ENCODE data around the gene MCRS1. TPM values are rescaled to one million over a fixed set of nuclear protein-coding genes. Genes with fewer than 3 reads are reported as not detected.

Gene MCRS1
- polyA plus RNA-seq, 3 donors: 50.3 to 88.8 (median 52.3) TPM

DNA sequence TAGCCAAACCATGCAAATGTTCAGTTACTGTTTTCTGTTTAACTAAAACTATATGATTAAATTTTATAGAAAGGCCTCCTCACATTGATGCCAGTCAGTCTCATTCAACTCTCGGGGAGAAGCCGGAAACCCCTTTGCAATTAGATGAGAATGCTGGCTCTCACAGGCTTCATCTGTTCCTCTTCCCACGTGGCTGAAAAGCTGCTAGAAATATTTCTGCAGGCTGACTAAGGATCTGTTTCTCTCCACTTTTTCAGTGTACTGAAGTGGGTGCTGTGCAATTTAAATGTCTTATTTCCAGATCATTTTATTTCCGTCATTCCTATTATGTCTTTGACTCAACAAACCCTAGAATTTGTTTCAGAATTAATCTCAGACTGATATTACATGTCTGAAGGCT is 46.6 kb downstream of the MCRS1 start:
- no peak overlapping the region for H3K4me2 ChIP-seq (replicated peaks; ENCODE audit: extremely low read depth, low read length, poor library complexity, severe bottlenecking)
- H3K4me1 Mint-ChIP-seq: no peaks in the 10 kb centered on the region
- H3K9ac ChIP-seq (ENCODE audit: insufficient read depth, low read length, poor library complexity, severe bottlenecking): no peak overlapping the region
- no peaks in the 10 kb centered on the region for H3K4me1 ChIP-seq (ENCODE audit: control insufficient read depth in 1 of 2, insufficient read depth in 2 of 2, low read length in 2 of 2)
- H3K4me3 ChIP-seq (replicated peaks in 1 of 3; ENCODE audit: low read depth in 2 of 3, low read length in 3 of 3): no peak overlapping the region
- no peak overlapping the region for H3K4me3 Mint-ChIP-seq
- no peaks in the 10 kb centered on the region for H3K79me2 ChIP-seq (ENCODE audit: insufficient read depth, low read length)
- no peaks in the 10 kb centered on the region for H3K9me3 Mint-ChIP-seq
- no peak overlapping the region for H2AFZ ChIP-seq (ENCODE audit: insufficient read depth, low read depth, low read length, poor library complexity, severe bottlenecking)
- no peaks in the 10 kb centered on the region for H4K20me1 ChIP-seq (ENCODE audit: insufficient read depth, low read length)
- peaks cover 6 to 15% of the 10 kb centered on the region in 2 donors for H3K36me3 ChIP-seq (replicated peaks in 1 of 2; ENCODE audit: control insufficient read depth in 1 of 2, insufficient read depth in 2 of 2, low read length in 2 of 2)
- no peaks in the 10 kb centered on the region for H3K27me3 Mint-ChIP-seq (ENCODE audit: low read depth in 3 of 3)
- no peaks in the 10 kb centered on the region for H3K27me3 ChIP-seq (ENCODE audit: control insufficient read depth in 2 of 2, insufficient read depth in 2 of 2, low read length in 2 of 2)
- peaks cover 15 to 21% of the 10 kb centered on the region in 2 donors for H3K36me3 Mint-ChIP-seq
- no peaks in the 10 kb centered on the region for H3K9me3 ChIP-seq (replicated peaks in 1 of 2; ENCODE audit: control insufficient read depth in 1 of 2, insufficient read depth in 1 of 2, low read length in 2 of 2)
- no peak for DNase-seq
- WGBS (ENCODE audit: insufficient coverage): no CpG with 5 or more reads among the region's 4 CpGs
- intact Hi-C loops (cut with micrococcal nuclease): no loop called here
- no peak overlapping the region for H3K27ac Mint-ChIP-seq
- TF ChIP-seq, protein P1, sequence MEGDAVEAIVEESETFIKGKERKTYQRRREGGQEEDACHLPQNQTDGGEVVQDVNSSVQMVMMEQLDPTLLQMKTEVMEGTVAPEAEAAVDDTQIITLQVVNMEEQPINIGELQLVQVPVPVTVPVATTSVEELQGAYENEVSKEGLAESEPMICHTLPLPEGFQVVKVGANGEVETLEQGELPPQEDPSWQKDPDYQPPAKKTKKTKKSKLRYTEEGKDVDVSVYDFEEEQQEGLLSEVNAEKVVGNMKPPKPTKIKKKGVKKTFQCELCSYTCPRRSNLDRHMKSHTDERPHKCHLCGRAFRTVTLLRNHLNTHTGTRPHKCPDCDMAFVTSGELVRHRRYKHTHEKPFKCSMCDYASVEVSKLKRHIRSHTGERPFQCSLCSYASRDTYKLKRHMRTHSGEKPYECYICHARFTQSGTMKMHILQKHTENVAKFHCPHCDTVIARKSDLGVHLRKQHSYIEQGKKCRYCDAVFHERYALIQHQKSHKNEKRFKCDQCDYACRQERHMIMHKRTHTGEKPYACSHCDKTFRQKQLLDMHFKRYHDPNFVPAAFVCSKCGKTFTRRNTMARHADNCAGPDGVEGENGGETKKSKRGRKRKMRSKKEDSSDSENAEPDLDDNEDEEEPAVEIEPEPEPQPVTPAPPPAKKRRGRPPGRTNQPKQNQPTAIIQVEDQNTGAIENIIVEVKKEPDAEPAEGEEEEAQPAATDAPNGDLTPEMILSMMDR (IDR thresholded peaks at IDR 0.05): no peak
- no peak overlapping the region for H3K27ac ChIP-seq (ENCODE audit: low read depth in 1 of 2, low read length in 2 of 2)

DNA sequence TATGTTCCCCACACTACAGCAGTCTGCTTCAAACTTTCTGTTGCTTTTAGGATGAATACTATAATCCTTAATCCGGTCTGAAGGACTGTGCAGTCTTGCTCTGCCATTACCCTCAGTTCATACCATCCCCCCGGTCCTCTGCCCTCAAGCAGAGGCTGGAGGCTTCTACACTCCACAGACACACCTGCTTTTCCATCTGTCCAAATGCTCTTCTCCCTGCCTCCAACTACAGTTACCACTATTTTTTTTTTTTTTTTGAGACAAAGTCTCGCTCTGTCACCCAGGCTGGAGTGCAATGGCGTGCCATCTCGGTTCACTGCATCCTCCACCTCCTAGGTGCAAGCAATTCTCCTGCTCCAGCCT is 48.4 kb downstream of the MCRS1 start:
- Mint-ChIP-seq H3K27me3 (ENCODE audit: low read depth in 3 of 3) (no peaks in the 10 kb centered on the region), H3K9me3 (no peaks in the 10 kb centered on the region), H3K4me3 (no peak overlapping the region), H3K27ac (no peak overlapping the region), H3K4me1 (no peaks in the 10 kb centered on the region), H3K36me3 (peaks cover 6 to 11% of the 10 kb centered on the region in 2 donors)
- H3K9ac ChIP-seq (ENCODE audit: insufficient read depth, low read length, poor library complexity, severe bottlenecking): no peak overlapping the region
- TF ChIP-seq, protein P1 (IDR thresholded peaks at IDR 0.05): no peak
- intact Hi-C loops (cut with micrococcal nuclease): loop anchor here (10.0 kb wide), 1 partner anchor 225 kb away; the partner anchor contains the start of gene PRPH (in 2 of the 2)
- no peaks in the 10 kb centered on the region for H3K4me1 ChIP-seq (ENCODE audit: control insufficient read depth in 1 of 2, insufficient read depth in 2 of 2, low read length in 2 of 2)
- WGBS (ENCODE audit: insufficient coverage): 100% methylated on average over 3 of the region's 5 CpGs
- no peaks in the 10 kb centered on the region for H3K36me3 ChIP-seq (replicated peaks in 1 of 2; ENCODE audit: control insufficient read depth in 1 of 2, insufficient read depth in 2 of 2, low read length in 2 of 2)
- H3K9me3 ChIP-seq (replicated peaks in 1 of 2; ENCODE audit: control insufficient read depth in 1 of 2, insufficient read depth in 1 of 2, low read length in 2 of 2): no peaks in the 10 kb centered on the region
- H2AFZ ChIP-seq (ENCODE audit: insufficient read depth, low read depth, low read length, poor library complexity, severe bottlenecking): no peak overlapping the region
- no peak overlapping the region for H3K27ac ChIP-seq (ENCODE audit: low read depth in 1 of 2, low read length in 2 of 2)
- H3K4me2 ChIP-seq (replicated peaks; ENCODE audit: extremely low read depth, low read length, poor library complexity, severe bottlenecking): no peak overlapping the region
- H3K79me2 ChIP-seq (ENCODE audit: insufficient read depth, low read length): no peaks in the 10 kb centered on the region
- no peak for DNase-seq
- no peaks in the 10 kb centered on the region for H4K20me1 ChIP-seq (ENCODE audit: insufficient read depth, low read length)
- H3K4me3 ChIP-seq (replicated peaks in 1 of 3; ENCODE audit: low read depth in 2 of 3, low read length in 3 of 3): no peak overlapping the region
- H3K27me3 ChIP-seq (ENCODE audit: control insufficient read depth in 2 of 2, insufficient read depth in 2 of 2, low read length in 2 of 2): no peaks in the 10 kb centered on the region
